GM12801 (cell line): Measurements from ENCODE around the gene S100A5.

ENCODE experiments used
- CTCF ChIP-seq: IDR thresholded peaks from one replicate; pipeline ENCODE4 v1.5.1; 2011; ENCODE audit warnings: control low read depth; ENCODE audit not compliant: insufficient read length; ENCODE audit errors: extremely low read depth

S100A5 gene

DNA sequence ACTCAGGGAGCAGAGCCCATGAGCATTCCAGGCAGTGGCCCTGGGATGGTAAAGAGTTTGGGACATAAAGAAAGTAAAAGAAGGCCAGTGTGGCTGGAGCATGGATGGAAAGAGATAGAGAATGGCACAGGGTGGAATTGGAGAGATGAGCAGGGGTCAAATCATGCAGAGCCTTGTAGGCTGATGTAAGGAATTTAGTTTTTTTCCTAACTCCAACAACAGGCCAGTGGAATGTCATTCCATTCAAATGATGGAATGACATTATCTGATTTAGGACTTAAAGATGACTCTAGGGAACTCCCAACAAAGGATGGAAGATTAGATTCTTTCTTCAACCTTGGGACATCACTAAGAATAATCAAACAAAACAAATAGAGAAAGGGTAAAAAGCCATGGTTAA is 37.8 kb upstream of the S100A5 start:
- TF ChIP-seq CTCF = no peak

- TF ChIP-seq CTCF = no peak
Observed at GRCh38 chr1:153577624-153578051, 36.9 kb upstream of the S100A5 start.

- no peak for TF ChIP-seq CTCF
Observed at GRCh38 chr1:153577138-153577537, 36.4 kb upstream of the S100A5 start.

DNA sequence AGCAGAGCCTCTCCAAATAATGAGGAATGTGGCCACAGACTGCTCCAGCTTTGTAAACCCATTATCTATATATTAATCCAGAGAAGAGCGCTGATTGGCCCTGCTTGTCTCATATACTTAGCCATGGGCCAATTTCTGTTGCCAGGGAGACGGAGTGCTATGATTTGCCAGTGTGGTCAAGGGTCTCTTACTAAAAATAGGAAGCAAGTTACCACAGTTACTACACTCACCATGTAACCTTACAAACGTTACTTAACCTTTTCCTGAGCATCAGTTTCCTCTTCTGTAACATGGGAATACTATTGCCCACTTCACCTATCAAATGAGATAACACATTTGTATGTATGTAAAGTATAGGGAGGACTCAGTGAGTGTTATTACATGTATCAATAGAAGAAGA is 32.6 kb upstream of the S100A5 start:
- no peak for TF ChIP-seq CTCF

DNA sequence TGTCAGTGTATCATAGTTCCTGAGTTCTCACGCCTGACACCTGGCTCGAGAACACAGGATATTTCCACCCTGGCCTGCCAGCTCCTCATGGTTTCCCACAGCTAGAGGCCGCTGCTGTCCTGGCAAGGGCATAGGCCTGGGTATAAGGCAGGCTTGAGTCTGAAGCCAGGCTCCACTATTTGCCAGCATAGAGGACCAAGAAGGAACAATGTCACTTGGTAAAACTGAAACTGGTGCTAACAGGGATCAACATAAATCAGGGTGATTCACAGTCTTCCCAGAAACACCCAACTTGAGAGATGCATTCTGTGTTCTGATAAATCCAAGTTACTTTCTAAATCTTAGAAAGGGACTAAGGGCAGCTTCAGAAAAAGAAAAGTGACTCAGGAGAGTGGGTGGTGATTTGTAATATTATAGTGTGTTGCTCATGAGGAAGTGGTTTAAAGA is 31.9 kb upstream of the S100A5 start:
- TF ChIP-seq CTCF = no peak

GRCh38 chr1:153571706-153572105 is 31.0 kb upstream of the S100A5 start:
- TF ChIP-seq CTCF = no peak

GRCh38 chr1:153570874-153571273 is 30.1 kb upstream of the S100A5 start:
- no peak for TF ChIP-seq CTCF

DNA sequence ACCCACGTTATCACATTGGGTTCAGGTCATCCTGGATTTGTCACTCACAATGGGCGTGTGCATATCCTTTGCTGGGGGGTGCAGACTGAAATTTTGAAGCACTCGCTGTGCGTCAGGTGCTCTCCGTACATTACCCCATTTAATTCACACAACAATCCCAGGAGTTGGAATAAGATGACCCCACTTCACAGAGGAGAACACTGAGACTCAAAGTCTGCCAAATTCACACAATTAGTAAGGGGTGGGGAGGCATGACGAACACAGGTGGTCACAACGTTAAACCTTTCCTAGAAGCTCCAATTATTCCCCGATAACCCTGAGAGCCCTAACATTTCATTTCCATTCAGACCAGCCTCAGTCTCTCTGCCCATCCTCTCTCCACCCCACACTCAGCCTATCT is 28.7 kb upstream of the S100A5 start:
- no peak for TF ChIP-seq CTCF
